ENCODE measurements around the gene GATA5.

GATA5 gene

DNA sequence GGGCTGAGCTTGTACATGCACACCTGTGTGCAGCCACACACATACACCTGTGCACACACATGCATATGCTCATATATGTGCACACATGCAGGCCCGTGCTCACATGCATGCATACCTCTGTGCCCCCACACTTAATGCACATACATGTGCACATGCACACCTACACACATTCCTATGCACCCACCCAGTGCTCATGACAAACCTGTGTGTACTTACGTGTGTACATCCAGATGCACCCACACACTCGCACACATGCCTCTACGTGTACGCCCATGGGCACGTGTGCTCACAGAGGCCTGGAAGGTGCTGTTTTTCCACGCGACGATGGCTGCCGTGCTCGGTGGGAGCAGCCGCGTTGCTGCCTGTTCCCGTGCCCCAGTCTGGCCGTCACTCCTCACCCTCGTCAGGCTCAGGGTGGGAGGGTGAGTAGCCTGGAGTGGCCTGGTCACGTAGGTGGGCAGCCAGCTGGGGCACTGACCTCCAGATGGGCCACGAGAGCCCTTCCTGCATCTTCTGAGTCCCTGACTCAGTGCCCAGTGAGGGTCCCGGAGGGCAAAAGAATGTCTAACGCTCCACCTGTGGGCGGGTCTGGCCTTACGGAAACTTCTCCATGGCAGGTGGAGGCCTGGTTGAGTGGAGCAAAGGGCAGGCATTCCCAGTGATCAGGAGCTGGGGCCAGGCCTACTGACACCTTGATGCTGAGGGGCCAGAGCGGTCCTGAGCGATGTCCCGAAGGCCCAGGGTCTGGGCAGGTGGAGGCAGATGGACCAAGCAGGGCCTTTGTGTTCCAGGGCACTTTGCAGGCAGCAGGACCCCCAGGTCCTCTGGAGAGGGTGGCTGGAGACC, 8.0 kb upstream of the GATA5 start:
- no peak for DNase-seq (ENCODE audit: insufficient read length, low spot score)
- TF ChIP-seq CTCF (IDR thresholded peaks at IDR 0.05; ENCODE audit: insufficient read depth, missing control alignments): no peak
- FAIRE-seq: no peak

DNA sequence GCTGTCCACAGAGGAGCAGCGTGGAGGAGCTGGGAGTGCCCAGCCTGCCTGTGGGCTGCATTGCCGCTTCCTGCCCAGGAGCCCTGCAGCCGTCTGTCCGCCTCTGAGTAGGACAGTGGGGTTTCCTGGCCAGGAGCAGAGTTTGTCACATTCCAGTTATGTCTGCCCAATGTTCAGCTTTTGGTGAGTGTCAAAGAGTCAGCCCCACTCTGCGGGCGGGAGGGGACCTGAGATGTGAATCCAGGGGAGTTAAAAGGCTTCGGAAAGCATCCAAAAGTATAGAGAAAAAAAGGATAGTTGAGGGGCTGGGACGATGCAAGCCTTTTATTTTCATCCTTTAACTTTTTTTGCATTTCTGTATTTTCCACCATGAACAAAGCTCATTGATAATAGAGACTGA, 7.2 kb upstream of the GATA5 start:
- TF ChIP-seq CTCF (IDR thresholded peaks at IDR 0.05; ENCODE audit: insufficient read depth, missing control alignments): no peak
- DNase-seq (ENCODE audit: insufficient read length, low spot score) (no peak), FAIRE-seq (no peak)

GRCh38 chr20:62482146-62482809, 6.5 kb upstream of the GATA5 start:
- TF ChIP-seq CTCF (IDR thresholded peaks at IDR 0.05; ENCODE audit: insufficient read depth, missing control alignments): no peak
- FAIRE-seq (no peak), DNase-seq (ENCODE audit: insufficient read length, low spot score) (no peak)

DNA sequence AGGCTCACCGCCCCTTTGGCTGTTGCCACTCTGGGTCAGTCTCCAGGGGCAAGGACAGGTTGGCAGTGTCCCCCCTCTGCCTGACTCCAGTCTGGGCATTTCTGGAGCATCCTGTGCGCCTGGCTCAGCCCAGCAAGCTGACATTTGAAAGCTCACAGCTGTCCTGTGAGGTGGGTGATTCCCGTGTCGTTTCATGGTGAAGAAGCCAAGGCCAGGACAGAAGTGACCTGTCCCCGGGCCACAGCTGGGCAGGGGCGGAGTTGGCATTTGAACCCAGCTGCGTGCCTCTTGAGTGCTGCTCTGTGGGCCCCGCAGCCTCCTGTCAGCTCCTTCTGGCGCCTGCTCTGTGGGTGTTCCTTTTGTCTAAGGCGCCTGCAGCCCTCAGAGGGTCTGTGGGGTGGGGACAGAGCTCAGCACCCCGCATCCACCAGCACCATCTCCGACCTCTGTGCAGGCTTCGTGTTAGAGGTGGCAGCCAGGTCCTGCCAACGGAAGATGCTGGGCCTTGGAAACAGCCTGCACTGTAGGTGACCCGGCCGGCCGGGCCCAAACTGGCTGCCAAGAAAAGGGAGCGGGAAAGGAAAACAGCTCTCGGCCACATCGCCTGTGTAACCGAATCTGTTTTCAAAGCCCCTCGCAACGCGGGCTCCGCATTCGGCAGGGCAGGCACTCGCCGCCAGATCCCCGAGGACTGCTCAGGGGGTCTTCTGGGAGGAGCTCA, 5.8 kb upstream of the GATA5 start:
- TF ChIP-seq CTCF (IDR thresholded peaks at IDR 0.05; ENCODE audit: insufficient read depth, missing control alignments): no peak
- DNase-seq (ENCODE audit: insufficient read length, low spot score): no peak
- FAIRE-seq: no peak

DNA sequence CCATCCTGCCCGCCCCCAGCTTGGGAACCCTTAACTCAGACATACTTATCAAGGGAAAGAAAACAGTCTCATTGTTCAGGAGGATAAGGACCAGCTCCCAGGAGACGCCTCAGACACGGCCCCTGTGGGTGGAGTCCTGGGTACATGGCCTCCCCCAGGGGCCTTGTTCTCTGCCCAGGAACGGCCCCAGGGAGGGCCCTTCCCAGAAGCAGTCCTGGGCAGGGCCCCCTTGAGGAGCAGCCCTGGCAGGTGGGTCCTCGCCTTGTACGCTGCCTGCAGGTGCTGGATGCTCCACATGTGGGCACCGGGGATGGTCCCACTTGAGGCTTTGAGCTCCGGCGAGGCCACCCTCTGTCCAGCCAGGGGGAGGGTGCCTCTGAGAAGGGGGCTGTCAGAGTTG, 4.5 kb upstream of the GATA5 start:
- FAIRE-seq (no peak), DNase-seq (ENCODE audit: insufficient read length, low spot score) (no peak)
- TF ChIP-seq CTCF (IDR thresholded peaks at IDR 0.05; ENCODE audit: insufficient read depth, missing control alignments): no peak

GRCh38 chr20:62479656-62480055, 3.9 kb upstream of the GATA5 start:
- no peak for TF ChIP-seq CTCF (IDR thresholded peaks at IDR 0.05; ENCODE audit: insufficient read depth, missing control alignments)

More at GRCh38 chr20:62479656-62480055, 3.9 kb upstream of the GATA5 start:
- FAIRE-seq: no peak
- DNase-seq (ENCODE audit: insufficient read length, low spot score): no peak
